NCI-H2227 (cell line): ENCODE data around the gene MAP3K15.

Source experiments
- DNase-seq: peaks from one replicate; lab custom pipeline; 2025; ENCODE audit not compliant: unreplicated experiment; lab: John Stamatoyannopoulos, UW

MAP3K15 gene

GRCh38 chrX:19350941-19351384, 164.3 kb downstream of the MAP3K15 start:
- DNase-seq, result no peak

GRCh38 chrX:19349264-19349663, 166.0 kb downstream of the MAP3K15 start:
- DNase-seq, result no peak

DNA sequence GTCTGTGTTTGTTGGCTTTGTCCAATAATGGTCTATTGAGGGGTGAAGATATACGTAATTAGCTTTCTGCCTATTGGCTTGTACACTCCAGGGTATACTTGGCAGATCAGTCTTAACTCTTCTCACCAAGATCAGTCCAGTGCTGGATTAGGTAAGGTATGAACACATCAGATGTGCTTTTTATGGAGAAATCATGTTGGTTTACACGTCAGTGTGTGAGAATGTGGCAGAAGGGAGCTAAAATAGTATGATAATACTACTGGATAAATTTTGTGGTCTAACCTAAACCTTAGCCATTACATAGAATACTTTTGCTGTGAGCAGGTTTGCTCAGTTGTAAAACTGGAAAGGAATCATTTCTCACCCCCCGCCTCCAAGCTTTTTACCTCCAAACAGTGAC, 167.4 kb downstream of the MAP3K15 start:
- DNase-seq, result no peak

- DNase-seq, result no peak
Measured at GRCh38 chrX:19344661-19345060, 170.6 kb downstream of the MAP3K15 start.

GRCh38 chrX:19343535-19344408, 171.5 kb downstream of the MAP3K15 start, which contains the start of gene PDHA1:
PDHA1 (plus strand) TSS chrX:19343927; CDS start chrX:19344038, 111 bp downstream.
- peak; percentile 99 for DNase-seq

GRCh38 chrX:19343085-19343534, 172.2 kb downstream of the MAP3K15 start:
- peak; percentile 39 for DNase-seq

GRCh38 chrX:19342331-19342906, 172.9 kb downstream of the MAP3K15 start:
- peak; percentile 20 for DNase-seq

GRCh38 chrX:19334945-19335626, 180.2 kb downstream of the MAP3K15 start:
- peak; percentile 44 for DNase-seq

- peak; percentile 9 for DNase-seq
Measured at GRCh38 chrX:19332983-19333382, 182.3 kb downstream of the MAP3K15 start.

- DNase-seq, result no peak
Measured at GRCh38 chrX:19331831-19332230, 183.5 kb downstream of the MAP3K15 start.

- no peak for DNase-seq
Measured at GRCh38 chrX:19326567-19326966, 188.7 kb downstream of the MAP3K15 start.
